H1 (cell line): ENCODE data around the gene LIPC. TPM values are rescaled to one million over a fixed set of nuclear protein-coding genes. Genes with fewer than 3 reads are reported as not detected.

ENCODE experiments used
- CTCF ChIA-PET: fragments of 300-600 bp; sonication (Branson Sonifier 250); formaldehyde crosslinking; loops from one replicate; lab custom pipeline; 2021; ENCODE audit not compliant: partially characterized antibody; lab: Charles Lee
- POLR2A ChIA-PET: fragments of 300-600 bp; sonication (Branson Sonifier 250); formaldehyde crosslinking; loops from one replicate; lab custom pipeline; 2021; ENCODE audit warnings: inconsistent platforms; ENCODE audit not compliant: partially characterized antibody; lab: Charles Lee
- DNase-seq, 2 experiments: peaks; one replicate each; pipeline versions ENCODE4 v3.0.0 to v3.0.0-alpha.2; 2010 to 2022; ENCODE audit warnings: low spot score in 2 of 2, low read depth in 1 of 2, mixed read lengths in 1 of 2
- FAIRE-seq: peaks from 2 replicates; lab custom pipeline; 2011; peaks lifted over from hg19 to GRCh38; lab: Jason Lieb, UNC
- H2AFZ ChIP-seq: 2 replicates; pipeline ENCODE4 v1.8.1; 2012; ENCODE audit warnings: low read length, inconsistent platforms
- H2AK5ac ChIP-seq: 2 replicates; pipeline ENCODE4 v1.6.1; 2013; ENCODE audit warnings: low read depth, low read length
- H2BK120ac ChIP-seq: replicated peaks from 2 replicates; pipeline ENCODE3; 2013; ENCODE audit warnings: low read depth, low read length, inconsistent platforms
- H2BK12ac ChIP-seq: 2 replicates; pipeline ENCODE4 v1.6.1; 2013; ENCODE audit warnings: low read depth, low read length
- H2BK15ac ChIP-seq: 2 replicates; pipeline ENCODE4 v1.6.1; 2013; ENCODE audit warnings: low read length
- H2BK20ac ChIP-seq: 2 replicates; pipeline ENCODE4 v1.6.1; 2013; ENCODE audit warnings: low read length
- H2BK5ac ChIP-seq: 2 replicates; pipeline ENCODE4 v1.6.1; 2013; ENCODE audit warnings: low read depth, low read length
- H3K14ac ChIP-seq: 2 replicates; pipeline ENCODE4 v1.6.1; 2013; ENCODE audit warnings: inconsistent platforms; ENCODE audit not compliant: insufficient read length
- H3K18ac ChIP-seq: 2 replicates; pipeline ENCODE4 v1.6.1; 2013; ENCODE audit warnings: low read length; ENCODE audit errors: extremely low read depth
- H3K23ac ChIP-seq: 2 replicates; pipeline ENCODE4 v1.6.1; 2013; ENCODE audit warnings: inconsistent platforms; ENCODE audit not compliant: insufficient read length
- H3K23me2 ChIP-seq: 2 replicates; pipeline ENCODE4 v1.6.1; 2013; ENCODE audit warnings: low read depth, low read length
- H3K27ac ChIP-seq: 2 replicates; pipeline ENCODE4 v1.6.1; 2011; ENCODE audit warnings: low read depth, low read length, inconsistent platforms
- H3K27me3 ChIP-seq, 4 experiments: replicated peaks in 1 of 4; 1 replicate in 1 of 4; 2 replicates in 3 of 4; pipeline versions ENCODE4 v1.6.1 to v1.8.1; 2011 to 2013; ENCODE audit warnings: low read length in 3 of 4, mild to moderate bottlenecking in 3 of 4, inconsistent platforms in 2 of 4, mixed read lengths in 2 of 4, moderate library complexity in 1 of 4; ENCODE audit not compliant: control insufficient read depth in 3 of 4, insufficient read depth in 3 of 4; ENCODE audit errors: extremely low read depth in 1 of 4
- H3K36me3 ChIP-seq, 4 experiments: 2 replicates each; pipeline versions ENCODE4 v1.6.1 to v1.8.1; 2011 to 2013; ENCODE audit warnings: mild to moderate bottlenecking in 4 of 4, low read length in 3 of 4, moderate library complexity in 2 of 4, control low read depth in 1 of 4, inconsistent platforms in 1 of 4; ENCODE audit not compliant: insufficient read depth in 4 of 4, control insufficient read depth in 2 of 4
- H3K4ac ChIP-seq: replicated peaks from 2 replicates; pipeline ENCODE3; 2013; ENCODE audit warnings: low read length, low read depth, mixed read lengths, inconsistent platforms; ENCODE audit not compliant: insufficient read length
- H3K4me1 ChIP-seq, 4 experiments: replicated peaks in 1 of 4; 1 replicate in 1 of 4; 2 replicates in 3 of 4; pipeline versions ENCODE4 v1.6.1 to v1.8.1; 2011 to 2013; ENCODE audit warnings: low read length in 3 of 4, inconsistent platforms in 2 of 4, mixed read lengths in 1 of 4; ENCODE audit not compliant: insufficient read depth in 4 of 4, control insufficient read depth in 3 of 4
- H3K4me2 ChIP-seq, 2 experiments: 2 replicates each; pipeline versions ENCODE4 v1.6.1 to v1.8.1; 2011 to 2013; ENCODE audit warnings: low read depth in 2 of 2, low read length in 2 of 2, control low read depth in 1 of 2, inconsistent platforms in 1 of 2, mild to moderate bottlenecking in 1 of 2; ENCODE audit not compliant: insufficient read depth in 1 of 2
- H3K4me3 ChIP-seq, 4 experiments: fragments of 200-600, 300-600 bp in 1 of 4; sonication (generic), shearing (Covaris generic), sonication (Bioruptor Twin) in 1 of 4; 2 replicates each; pipeline versions ENCODE4 v1.5.1 to v1.8.1; 2011 to 2016; ENCODE audit warnings: low read length in 4 of 4, low read depth in 3 of 4, control low read depth in 2 of 4, inconsistent platforms in 2 of 4, mild to moderate bottlenecking in 2 of 4, mixed read lengths in 1 of 4, moderate library complexity in 1 of 4; ENCODE audit not compliant: insufficient read depth in 2 of 4; ENCODE audit errors: extremely low read depth in 1 of 4
- H3K56ac ChIP-seq: replicated peaks from 2 replicates; pipeline ENCODE3; 2013; ENCODE audit warnings: low read depth, mild to moderate bottlenecking, mixed read lengths, low read length, inconsistent platforms; ENCODE audit not compliant: insufficient read length
- H3K79me1 ChIP-seq: 2 replicates; pipeline ENCODE4 v1.6.1; 2013; ENCODE audit warnings: low read depth, low read length, control low read depth
- H3K79me2 ChIP-seq, 2 experiments: 2 replicates each; pipeline versions ENCODE4 v1.6.1 to v1.8.1; 2012 to 2013; ENCODE audit warnings: low read length in 2 of 2, mild to moderate bottlenecking in 2 of 2, inconsistent platforms in 1 of 2; ENCODE audit not compliant: insufficient read depth in 2 of 2, control insufficient read depth in 1 of 2
- H3K9ac ChIP-seq, 4 experiments: replicated peaks in 1 of 4; 1 replicate in 1 of 4; 2 replicates in 3 of 4; pipeline versions ENCODE4 v1.6.1 to v1.8.1; 2011 to 2013; ENCODE audit warnings: low read depth in 3 of 4, low read length in 3 of 4, control low read depth in 2 of 4, mild to moderate bottlenecking in 2 of 4, moderate library complexity in 2 of 4, inconsistent platforms in 1 of 4; ENCODE audit errors: extremely low read depth in 1 of 4
- H3K9me3 ChIP-seq, 2 experiments: 2 replicates each; pipeline versions ENCODE4 v1.6.1 to v1.8.1; 2012 to 2013; ENCODE audit warnings: mild to moderate bottlenecking in 2 of 2, moderate library complexity in 2 of 2, control low read depth in 1 of 2, inconsistent platforms in 1 of 2, low read depth in 1 of 2, low read length in 1 of 2, mixed read lengths in 1 of 2; ENCODE audit not compliant: insufficient read depth in 2 of 2
- H4K20me1 ChIP-seq, 2 experiments: replicated peaks in 1 of 2; 2 replicates each; pipeline versions ENCODE3 to v1.8.1; 2011 to 2013; ENCODE audit warnings: inconsistent platforms in 2 of 2, low read length in 2 of 2, mild to moderate bottlenecking in 1 of 2; ENCODE audit not compliant: insufficient read depth in 2 of 2, control insufficient read depth in 1 of 2
- H4K5ac ChIP-seq: 2 replicates; pipeline ENCODE4 v1.6.1; 2013; ENCODE audit warnings: low read length, low read depth, mixed read lengths, inconsistent platforms; ENCODE audit not compliant: insufficient read length
- H4K8ac ChIP-seq: 2 replicates; pipeline ENCODE4 v1.8.0; 2013; ENCODE audit warnings: mild to moderate bottlenecking, moderate library complexity, low read length, inconsistent platforms; ENCODE audit not compliant: insufficient read depth; ENCODE audit errors: extremely low read depth
- H4K91ac ChIP-seq: replicated peaks from 2 replicates; pipeline ENCODE3; 2013; ENCODE audit warnings: low read length, mixed read lengths, inconsistent platforms; ENCODE audit not compliant: insufficient read length
- CEBPB ChIP-seq: IDR thresholded peaks from 2 replicates; pipeline ENCODE4 v1.6.1; 2012; ENCODE audit warnings: low read depth, low read length
- CTCF ChIP-seq, 3 experiments: IDR thresholded peaks; 1 replicate in 2 of 3; 2 replicates in 1 of 3; pipeline versions ENCODE4 v1.5.1 to v1.6.1; 2011; ENCODE audit warnings: low read length in 3 of 3, mild to moderate bottlenecking in 3 of 3, inconsistent platforms in 2 of 3, low read depth in 1 of 3, moderate library complexity in 1 of 3; ENCODE audit not compliant: insufficient read depth in 1 of 3; ENCODE audit errors: control extremely low read depth in 1 of 3
- KDM5A ChIP-seq: fragments of 200-600 bp; IDR thresholded peaks from 2 replicates; pipeline ENCODE4 v1.7.1; 2012; ENCODE audit warnings: mild to moderate bottlenecking, low read length, inconsistent platforms, mixed read lengths
- TAF7 ChIP-seq: optimal IDR thresholded peaks from 2 replicates; pipeline ENCODE3; 2011; ENCODE audit warnings: low read depth, mild to moderate bottlenecking, inconsistent platforms, low read length, moderate library complexity, borderline replicate concordance
- TCF12 ChIP-seq: IDR thresholded peaks from 2 replicates; pipeline ENCODE4 v1.6.1; 2011; ENCODE audit warnings: low read depth, mild to moderate bottlenecking, low read length
- WGBS, 2 experiments: shearing (Covaris generic) in 1 of 2; methylation state at CpG; one replicate each; pipeline versions ENCODE4 v1.1.6 to v1.1.7; 2013 to 2015; ENCODE audit warnings: low lambda C conversion rate in 2 of 2, mixed read lengths in 2 of 2, inconsistent platforms in 1 of 2, low coverage in 1 of 2, missing lambda C conversion rate in 1 of 2; ENCODE audit not compliant: insufficient replicate concordance in 2 of 2, insufficient coverage in 1 of 2, insufficient read length in 1 of 2; ENCODE audit errors: extremely low coverage in 1 of 2, missing lambda C conversion rate in 1 of 2; 5-methylcytosine and 5-hydroxymethylcytosine counted together
- polyA plus RNA-seq, 7 experiments: library from polyadenylated mRNA; depleted of rRNA in 3 of 7; stranded (reverse) in 5 of 7; unstranded in 2 of 7; fragments of >200 nt in 5 of 7; fragments of 200-250 nt in 2 of 7; gene quantifications; 1 replicate in 5 of 7; 2 replicates in 1 of 7; 4 replicates in 1 of 7; pipeline versions ENCODE4 v1.2.1 to v1.2.3, GENCODE V29; 2011 to 2013; ENCODE audit warnings: missing spikeins in 2 of 7, mixed read lengths in 2 of 7
- total RNA-seq: library from RNA; stranded (reverse); fragmentation: NEBNext Ultra II Directional; extraction: Animal tissue kit (Norgen Biotek cat#: 25700); gene quantifications from 2 replicates; pipeline ENCODE4 v1.2.1, GENCODE V29; 2021
- TF ChIP-seq, protein P1 (sequence below): IDR thresholded peaks from 2 replicates; pipeline ENCODE4 v1.6.1; 2012; ENCODE audit warnings: inconsistent platforms

The LIPC gene
- total and polyA plus RNA-seq, 2 of the 8 experiments (the other 6 are each of a cell fraction or from before 2014, with no cell fraction given) = not detected

DNA sequence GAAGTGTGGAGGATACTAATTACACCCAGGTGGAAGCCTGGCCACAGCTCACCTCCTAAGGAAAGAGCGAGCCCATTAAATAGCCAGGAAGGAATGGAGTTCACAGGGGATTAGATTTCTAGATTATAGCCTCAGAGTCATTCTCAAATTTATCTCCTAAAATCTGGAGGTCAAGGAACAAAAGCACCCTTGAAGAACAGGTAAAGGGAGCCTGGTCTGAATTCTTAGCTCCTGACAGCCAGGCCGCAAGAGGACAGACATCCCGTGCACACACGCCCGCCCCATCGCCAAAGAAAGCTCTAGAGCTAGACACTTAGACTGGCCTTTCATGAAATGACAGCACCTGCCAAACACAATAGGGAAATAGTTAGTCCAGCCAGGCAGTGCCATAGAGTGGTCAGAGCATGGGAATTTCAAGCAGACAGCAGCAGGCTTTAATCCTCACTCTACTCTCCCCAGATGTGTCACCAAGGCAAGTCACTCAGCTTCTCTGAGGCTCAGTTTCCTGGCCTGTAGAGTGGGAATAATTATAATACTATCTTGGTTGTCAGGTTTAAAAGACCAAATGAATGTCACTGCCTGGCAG is 59.2 kb downstream of the LIPC start:
- H3K4ac ChIP-seq = no peak overlapping the region
- H2AK5ac ChIP-seq = no peak overlapping the region
- no peaks in the 10 kb centered on the region for H3K4me1 ChIP-seq
- no peak overlapping the region for H3K23ac ChIP-seq
- no peak overlapping the region for H3K56ac ChIP-seq
- no peak overlapping the region for H3K4me2 ChIP-seq
- H3K27me3 ChIP-seq = no peaks in the 10 kb centered on the region
- no peaks in the 10 kb centered on the region for H3K36me3 ChIP-seq
- H3K9me3 ChIP-seq = peaks cover 9 to 13% of the 10 kb centered on the region in 2 experiments; a peak in 3 of 4 replicates
- H3K79me1 ChIP-seq = no peaks in the 10 kb centered on the region
- no peaks in the 10 kb centered on the region for H3K79me2 ChIP-seq
- no peak overlapping the region for H2BK12ac ChIP-seq
- no peak overlapping the region for H4K8ac ChIP-seq
- no peak overlapping the region for H2BK120ac ChIP-seq
- 87% methylated on average over 6 of the region's 6 CpGs; no CpG with 5 or more reads in 1 of the 2 experiments for WGBS, 2 experiments
- POLR2A ChIA-PET = no interaction called here
- H3K9ac ChIP-seq = no peak overlapping the region
- no peak overlapping the region for H4K5ac ChIP-seq
- no peak overlapping the region for H3K14ac ChIP-seq
- H4K20me1 ChIP-seq = no peaks in the 10 kb centered on the region
- no peak overlapping the region for H3K4me3 ChIP-seq
- H2BK15ac ChIP-seq = no peak overlapping the region
- H3K23me2 ChIP-seq = no peaks in the 10 kb centered on the region
- DNase-seq (no peak), FAIRE-seq (no peak)
- H2AFZ ChIP-seq = no peak overlapping the region
- H2BK5ac ChIP-seq = no peak overlapping the region
- no peak overlapping the region for H2BK20ac ChIP-seq
- CTCF ChIA-PET = interaction anchor here (1.8 kb wide), 1 partner anchor 16 kb away, joined by 6 read pairs; no protein-coding TSS in a partner anchor
- H3K18ac ChIP-seq = no peak overlapping the region
- H3K27ac ChIP-seq = no peak overlapping the region
- H4K91ac ChIP-seq = no peak overlapping the region
- no peak for TF ChIP-seq TAF7
- TF ChIP-seq CTCF (IDR thresholded peaks at IDR 0.05; ENCODE audit: control extremely low read depth in 1 of 3, insufficient read depth in 1 of 3, low read depth in 1 of 3, low read length in 3 of 3) = no peak
- no peak for TF ChIP-seq CEBPB
- no peak for TF ChIP-seq TCF12
- TF ChIP-seq, protein P1, sequence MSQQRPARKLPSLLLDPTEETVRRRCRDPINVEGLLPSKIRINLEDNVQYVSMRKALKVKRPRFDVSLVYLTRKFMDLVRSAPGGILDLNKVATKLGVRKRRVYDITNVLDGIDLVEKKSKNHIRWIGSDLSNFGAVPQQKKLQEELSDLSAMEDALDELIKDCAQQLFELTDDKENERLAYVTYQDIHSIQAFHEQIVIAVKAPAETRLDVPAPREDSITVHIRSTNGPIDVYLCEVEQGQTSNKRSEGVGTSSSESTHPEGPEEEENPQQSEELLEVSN = no peak
- TF ChIP-seq KDM5A = no peak
